Neural progenitor cell (in vitro differentiated cells): ENCODE results near the gene PLEKHN1. TPM values are rescaled to one million over a fixed set of nuclear protein-coding genes. Genes with fewer than 3 reads are reported as not detected.

Experiments used
- DNase-seq: peaks from one replicate; pipeline ENCODE4 v3.0.0-alpha.2; 2016; ENCODE audit warnings: low spot score
- H2AFZ ChIP-seq: fragments of 200-600 bp; sonication (generic); replicated peaks from 2 replicates; pipeline ENCODE4 v1.6.1; 2016; ENCODE audit warnings: antibody characterized with exemption
- H3F3A ChIP-seq: fragments of 200-600 bp; sonication (generic); 2 replicates; pipeline ENCODE4 v1.6.1; 2016; ENCODE audit warnings: antibody characterized with exemption, low read depth
- H3K27ac ChIP-seq: fragments of 200-600 bp; sonication (generic); 2 replicates; pipeline ENCODE4 v1.5.1; 2016; ENCODE audit warnings: mild to moderate bottlenecking
- H3K27me3 ChIP-seq: fragments of 200-600 bp; sonication (generic); 2 replicates; pipeline ENCODE4 v1.6.1; 2016; ENCODE audit warnings: mild to moderate bottlenecking, moderate library complexity
- H3K36me3 ChIP-seq: fragments of 200-600 bp; sonication (generic); 2 replicates; pipeline ENCODE4 v1.5.1; 2016
- H3K4me1 ChIP-seq: fragments of 200-600 bp; sonication (generic); 2 replicates; pipeline ENCODE4 v1.6.1; 2016; ENCODE audit warnings: mixed run types
- H3K4me2 ChIP-seq: fragments of 200-600 bp; sonication (generic); 2 replicates; pipeline ENCODE4 v1.6.1; 2016
- H3K4me3 ChIP-seq: fragments of 200-600 bp; sonication (generic); 2 replicates; pipeline ENCODE4 v1.5.1; 2016
- H3K79me2 ChIP-seq: fragments of 200-600 bp; sonication (generic); 2 replicates; pipeline ENCODE4 v1.6.1; 2016; ENCODE audit warnings: low read depth
- H3K9ac ChIP-seq: fragments of 200-600 bp; sonication (generic); 2 replicates; pipeline ENCODE4 v1.6.1; 2016
- H3K9me3 ChIP-seq: fragments of 200-600 bp; sonication (generic); 2 replicates; pipeline ENCODE4 v1.5.1; 2016; ENCODE audit warnings: low read depth
- H4K20me1 ChIP-seq: fragments of 200-600 bp; sonication (generic); 2 replicates; pipeline ENCODE4 v1.6.1; 2016; ENCODE audit warnings: low read depth
- H3K27ac Mint-ChIP-seq: 3 replicates; pipeline ENCODE4 v1.8.0; 2021; ENCODE audit warnings: mixed read lengths
- H3K27me3 Mint-ChIP-seq: 2 replicates; pipeline ENCODE4 v1.8.0; 2022; ENCODE audit warnings: low read depth, mild to moderate bottlenecking, inconsistent platforms, moderate library complexity, mixed read lengths; ENCODE audit not compliant: insufficient read depth
- H3K36me3 Mint-ChIP-seq: 3 replicates; pipeline ENCODE4 v1.8.0; 2021; ENCODE audit warnings: mixed read lengths
- H3K4me1 Mint-ChIP-seq: 3 replicates; pipeline ENCODE4 v1.8.0; 2021; ENCODE audit warnings: mixed read lengths
- H3K4me3 Mint-ChIP-seq: 3 replicates; pipeline ENCODE4 v1.8.0; 2021; ENCODE audit warnings: mild to moderate bottlenecking, moderate library complexity, mixed read lengths
- H3K9me3 Mint-ChIP-seq: 3 replicates; pipeline ENCODE4 v1.8.0; 2020; ENCODE audit warnings: mixed read lengths
- EZH2 ChIP-seq: fragments of 200-600 bp; sonication (generic); IDR thresholded peaks from 2 replicates; pipeline ENCODE4 v1.6.1; 2017; ENCODE audit warnings: antibody characterized with exemption, mild to moderate bottlenecking, moderate library complexity
- EZH2phosphoT487 ChIP-seq: fragments of 200-600 bp; sonication (generic); IDR thresholded peaks from 2 replicates; pipeline ENCODE4 v1.6.1; 2017; ENCODE audit warnings: antibody characterized with exemption
- total RNA-seq: library from RNA; depleted of rRNA; stranded (reverse); fragments of >200 nt; gene quantifications from 2 replicates; pipeline ENCODE4 v1.2.3, GENCODE V29; 2015; ENCODE audit warnings: low replicate concordance
- TF ChIP-seq, protein P1 (sequence below): fragments of 200-600 bp; sonication (generic); IDR thresholded peaks from 2 replicates; pipeline ENCODE4 v1.5.1; 2017; ENCODE audit warnings: antibody characterized with exemption, mild to moderate bottlenecking

The PLEKHN1 gene
- total RNA-seq, 1 donor from 2014 or later: not detected

DNA sequence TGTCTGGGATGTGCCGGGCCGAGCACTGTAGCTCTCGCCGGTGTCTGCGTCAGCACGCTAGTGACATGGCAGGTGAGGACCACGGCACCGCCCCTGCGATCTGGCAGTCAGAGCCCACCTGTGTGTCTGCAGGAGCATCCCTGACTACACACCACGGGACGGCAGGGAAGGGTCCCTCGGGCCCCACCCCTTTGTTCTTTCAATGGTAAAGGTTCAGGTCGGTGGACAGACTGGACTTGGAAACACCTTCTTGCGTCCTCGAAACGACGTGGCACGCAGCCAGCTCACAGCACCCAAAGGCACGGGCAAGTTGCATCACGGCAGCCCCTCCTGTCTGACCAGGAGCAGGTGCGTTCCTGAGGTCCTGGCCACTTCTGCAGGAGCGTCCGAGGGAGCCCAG lies 46.3 kb upstream of the PLEKHN1 start:
- H2AFZ ChIP-seq: no peak overlapping the region
- H3K4me1 Mint-ChIP-seq: peaks cover 42% of the 10 kb centered on the region
- no peaks in the 10 kb centered on the region for H3K79me2 ChIP-seq
- H3K9ac ChIP-seq: no peak overlapping the region
- no peaks in the 10 kb centered on the region for H3K36me3 ChIP-seq
- peaks cover 36% of the 10 kb centered on the region for H3K27me3 Mint-ChIP-seq
- H3K4me3 Mint-ChIP-seq: no peak overlapping the region
- H4K20me1 ChIP-seq: peaks cover 34% of the 10 kb centered on the region
- peaks cover 15% of the 10 kb centered on the region for H3K4me1 ChIP-seq
- TF ChIP-seq EZH2phosphoT487 (no peak), EZH2 (no peak)
- TF ChIP-seq, protein P1, sequence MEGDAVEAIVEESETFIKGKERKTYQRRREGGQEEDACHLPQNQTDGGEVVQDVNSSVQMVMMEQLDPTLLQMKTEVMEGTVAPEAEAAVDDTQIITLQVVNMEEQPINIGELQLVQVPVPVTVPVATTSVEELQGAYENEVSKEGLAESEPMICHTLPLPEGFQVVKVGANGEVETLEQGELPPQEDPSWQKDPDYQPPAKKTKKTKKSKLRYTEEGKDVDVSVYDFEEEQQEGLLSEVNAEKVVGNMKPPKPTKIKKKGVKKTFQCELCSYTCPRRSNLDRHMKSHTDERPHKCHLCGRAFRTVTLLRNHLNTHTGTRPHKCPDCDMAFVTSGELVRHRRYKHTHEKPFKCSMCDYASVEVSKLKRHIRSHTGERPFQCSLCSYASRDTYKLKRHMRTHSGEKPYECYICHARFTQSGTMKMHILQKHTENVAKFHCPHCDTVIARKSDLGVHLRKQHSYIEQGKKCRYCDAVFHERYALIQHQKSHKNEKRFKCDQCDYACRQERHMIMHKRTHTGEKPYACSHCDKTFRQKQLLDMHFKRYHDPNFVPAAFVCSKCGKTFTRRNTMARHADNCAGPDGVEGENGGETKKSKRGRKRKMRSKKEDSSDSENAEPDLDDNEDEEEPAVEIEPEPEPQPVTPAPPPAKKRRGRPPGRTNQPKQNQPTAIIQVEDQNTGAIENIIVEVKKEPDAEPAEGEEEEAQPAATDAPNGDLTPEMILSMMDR: no peak
- no peak overlapping the region for H3K4me3 ChIP-seq
- H3K9me3 Mint-ChIP-seq: no peaks in the 10 kb centered on the region
- no peak overlapping the region for H3K27ac ChIP-seq
- H3K27ac Mint-ChIP-seq: no peak overlapping the region
- no peak overlapping the region for H3K4me2 ChIP-seq
- H3K27me3 ChIP-seq: peaks cover 100% of the 10 kb centered on the region
- H3F3A ChIP-seq: peaks cover 9% of the 10 kb centered on the region
- H3K36me3 Mint-ChIP-seq: no peaks in the 10 kb centered on the region
- no peaks in the 10 kb centered on the region for H3K9me3 ChIP-seq
- no peak for DNase-seq

DNA sequence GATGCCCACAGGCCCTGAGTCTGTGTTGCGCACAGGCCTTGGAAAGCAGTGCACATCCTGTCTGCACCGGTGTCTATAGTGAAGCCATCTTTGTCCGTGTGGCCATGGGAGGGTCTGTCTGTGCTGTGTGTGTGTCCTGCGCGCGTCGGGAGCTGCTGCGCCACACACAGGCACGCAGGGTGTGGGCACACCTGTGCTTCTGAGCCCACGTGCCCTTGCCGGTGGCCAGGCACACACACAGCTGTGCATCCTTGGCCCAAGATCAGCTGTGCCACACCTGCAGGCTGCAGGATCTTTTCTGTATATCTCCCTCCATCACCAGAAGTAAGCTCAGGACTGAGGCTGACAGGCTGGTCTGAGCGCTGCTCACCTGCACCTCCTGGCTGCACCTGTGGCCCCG lies 45.8 kb upstream of the PLEKHN1 start:
- peaks cover 41% of the 10 kb centered on the region for H3K4me1 Mint-ChIP-seq
- Histone ChIP-seq H3K79me2 (no peaks in the 10 kb centered on the region), H3K4me3 (peak overlapping the region; percentile 25), H3K27ac (no peak overlapping the region), H4K20me1 (peaks cover 37% of the 10 kb centered on the region), H3K36me3 (no peaks in the 10 kb centered on the region), H2AFZ (no peak overlapping the region), H3K9me3 (no peaks in the 10 kb centered on the region), H3K4me2 (peak overlapping the region; percentile 77), H3K27me3 (peaks cover 100% of the 10 kb centered on the region), H3K9ac (no peak overlapping the region), H3F3A (peaks cover 9% of the 10 kb centered on the region), H3K4me1 (peaks cover 16% of the 10 kb centered on the region)
- H3K9me3 Mint-ChIP-seq: no peaks in the 10 kb centered on the region
- peak overlapping the region; percentile 77 for H3K4me3 Mint-ChIP-seq
- H3K27ac Mint-ChIP-seq: no peak overlapping the region
- TF ChIP-seq EZH2: no peak
- TF ChIP-seq EZH2phosphoT487: no peak
- TF ChIP-seq, protein P1: no peak
- DNase-seq: no peak
- H3K27me3 Mint-ChIP-seq: peaks cover 33% of the 10 kb centered on the region
- no peaks in the 10 kb centered on the region for H3K36me3 Mint-ChIP-seq

DNA sequence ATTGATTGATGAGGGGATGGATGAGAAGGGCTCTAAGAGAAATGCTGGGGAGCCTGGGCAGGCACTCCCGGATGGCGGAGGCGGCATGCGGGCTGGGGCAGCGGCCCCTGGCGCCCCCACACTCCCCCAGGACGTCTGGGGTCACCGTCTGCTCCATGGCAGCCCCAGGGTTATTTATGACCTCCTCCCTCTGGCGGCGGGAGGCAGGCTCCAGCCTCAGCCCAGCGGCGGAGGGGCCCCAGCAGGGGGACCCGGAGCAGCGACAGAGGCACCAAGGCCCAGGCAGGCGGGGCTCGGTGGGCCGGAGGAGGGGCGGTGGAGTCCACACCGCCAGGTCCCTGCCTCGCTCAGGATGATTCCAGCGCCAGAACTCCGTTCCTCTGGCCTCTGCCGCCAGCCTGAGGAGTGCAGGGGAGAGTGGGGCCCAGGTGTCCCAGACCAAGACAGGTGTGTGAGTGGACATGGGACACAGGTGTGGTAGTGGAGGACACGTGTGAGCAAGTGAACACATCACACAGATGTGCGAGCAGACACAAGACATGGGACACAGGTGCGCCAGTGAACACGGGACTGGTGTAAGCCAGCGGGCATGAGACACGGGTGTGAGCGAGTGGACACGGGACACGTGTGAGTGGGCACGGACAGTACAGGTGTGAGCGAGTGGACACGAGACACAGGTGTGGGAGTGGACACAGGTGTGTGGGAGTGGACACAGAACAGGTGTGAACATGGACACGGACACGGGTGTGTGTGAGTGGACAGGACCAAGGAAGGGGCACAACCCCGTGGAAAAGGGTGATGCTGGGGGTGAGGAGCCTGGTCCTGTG lies 45.1 kb upstream of the PLEKHN1 start:
- Histone ChIP-seq H3K9ac (no peak overlapping the region), H3F3A (peaks cover 9% of the 10 kb centered on the region), H3K36me3 (no peaks in the 10 kb centered on the region), H3K4me3 (peak overlapping the region; percentile 25), H3K4me1 (peaks cover 19% of the 10 kb centered on the region), H4K20me1 (peaks cover 44% of the 10 kb centered on the region), H3K27me3 (peaks cover 100% of the 10 kb centered on the region), H3K4me2 (peak overlapping the region; percentile 77), H3K9me3 (no peaks in the 10 kb centered on the region), H2AFZ (no peak overlapping the region), H3K27ac (no peak overlapping the region), H3K79me2 (no peaks in the 10 kb centered on the region)
- Mint-ChIP-seq H3K4me3 (peak overlapping the region; percentile 77), H3K9me3 (no peaks in the 10 kb centered on the region), H3K27ac (no peak overlapping the region), H3K4me1 (peaks cover 42% of the 10 kb centered on the region), H3K27me3 (peaks cover 39% of the 10 kb centered on the region), H3K36me3 (no peaks in the 10 kb centered on the region)
- TF ChIP-seq EZH2 (peak; percentile 78), EZH2phosphoT487 (no peak)
- TF ChIP-seq, protein P1: peak; percentile 53
- peak; percentile 93 for DNase-seq
